Prostate gland (tissue), 2 donors: ENCODE measurements around the gene SLK. TPM values are rescaled to one million over a fixed set of nuclear protein-coding genes. Genes with fewer than 3 reads are reported as not detected.

ENCODE experiments used
- DNase-seq: peaks from one replicate; pipeline ENCODE4 v3.0.0-alpha.2; 2019; ENCODE audit warnings: low spot score
- H3K27ac ChIP-seq, 2 donors: fragments of 200-600 bp; sonication (generic); 2 replicates each; pipeline ENCODE4 v1.5.1; 2017 to 2019
- H3K27me3 ChIP-seq: fragments of 200-600 bp; sonication (generic); replicated peaks from 2 replicates; pipeline ENCODE4 v1.5.1; 2019; ENCODE audit not compliant: insufficient read depth
- H3K36me3 ChIP-seq, 2 donors: fragments of 200-600 bp; sonication (generic); 1 replicate in 1 of 2; 2 replicates in 1 of 2; pipeline versions ENCODE4 v1.5.1 to v1.8.1; 2017 to 2019
- H3K4me1 ChIP-seq: fragments of 200-600 bp; sonication (generic); replicated peaks from 2 replicates; pipeline ENCODE4 v1.5.1; 2019
- H3K4me3 ChIP-seq, 2 donors: fragments of 200-600 bp; sonication (generic); 2 replicates each; pipeline ENCODE4 v1.5.1; 2017 to 2019
- H3K9me3 ChIP-seq: fragments of 200-600 bp; sonication (generic); 2 replicates; pipeline ENCODE4 v1.5.1; 2017
- CTCF ChIP-seq, 4 experiments: fragments of 200-600 bp in 2 of 4; fragments of 450-650 bp in 2 of 4; sonication (generic) in 2 of 4; IDR thresholded peaks; 1 replicate in 3 of 4; 2 replicates in 1 of 4; pipeline ENCODE4 v1.5.1; 2016 to 2019; ENCODE audit warnings: antibody characterized with exemption in 4 of 4, mild to moderate bottlenecking in 2 of 4, moderate library complexity in 2 of 4
- POLR2A ChIP-seq: fragments of 450-650 bp; IDR thresholded peaks from one replicate; pipeline ENCODE4 v1.6.1; 2016; ENCODE audit warnings: antibody characterized with exemption, mild to moderate bottlenecking
- POLR2AphosphoS5 ChIP-seq: sonication (generic); formaldehyde crosslinking; IDR thresholded peaks from one replicate; pipeline ENCODE4 v1.6.1; 2017; ENCODE audit warnings: antibody characterized with exemption
- WGBS: methylation state at CpG from one replicate; pipeline ENCODE4 v1.1.5; 2018; 5-methylcytosine and 5-hydroxymethylcytosine counted together
- intact Hi-C: fragments of 100-400 bp; cut with DNase I; formaldehyde crosslinking; loops from one replicate; pipeline ENCODE4 v1.14.2; 2022
- total RNA-seq, 2 donors: library from RNA; depleted of rRNA; stranded (reverse); fragments of >200 nt; gene quantifications; one replicate each; pipeline ENCODE4 v1.1.0, GENCODE V29; 2016

Gene SLK
- total RNA-seq, 2 donors from 2014 or later: 30.7 to 55.8 TPM

- no peak overlapping the region for H3K27ac ChIP-seq
- no peaks in the 10 kb centered on the region for H3K4me1 ChIP-seq
- DNase-seq: no peak
- no peak for TF ChIP-seq POLR2A
- no peak for TF ChIP-seq POLR2AphosphoS5
- no peak for TF ChIP-seq CTCF (IDR thresholded peaks at IDR 0.05)
- no peaks in the 10 kb centered on the region for H3K36me3 ChIP-seq
- no peak overlapping the region for H3K4me3 ChIP-seq
- 32% methylated on average over 4 of the region's 4 CpGs for WGBS
- H3K27me3 ChIP-seq: no peaks in the 10 kb centered on the region
- no peaks in the 10 kb centered on the region for H3K9me3 ChIP-seq
- intact Hi-C loops: no loop called here
Measured at GRCh38 chr10:103983367-103983911, 16.5 kb downstream of the SLK start.

- no peak for DNase-seq
- Histone ChIP-seq H3K36me3 (no peaks in the 10 kb centered on the region), H3K9me3 (no peaks in the 10 kb centered on the region), H3K27me3 (no peaks in the 10 kb centered on the region), H3K27ac (no peak overlapping the region), H3K4me3 (no peak overlapping the region), H3K4me1 (no peaks in the 10 kb centered on the region)
- intact Hi-C loops: no loop called here
- TF ChIP-seq CTCF (IDR thresholded peaks at IDR 0.05) (no peak), POLR2A (no peak), POLR2AphosphoS5 (no peak)
Measured at GRCh38 chr10:103985726-103986125, 18.8 kb downstream of the SLK start.

- intact Hi-C loops: no loop called here
- no peak for DNase-seq
- TF ChIP-seq POLR2AphosphoS5: no peak
- no peak for TF ChIP-seq CTCF (IDR thresholded peaks at IDR 0.05)
- no peak for TF ChIP-seq POLR2A
- H3K36me3 ChIP-seq: no peaks in the 10 kb centered on the region
- WGBS: 76% methylated on average over 7 of the region's 7 CpGs
- H3K4me1 ChIP-seq: no peaks in the 10 kb centered on the region
- H3K9me3 ChIP-seq: no peaks in the 10 kb centered on the region
- no peak overlapping the region for H3K27ac ChIP-seq
- no peaks in the 10 kb centered on the region for H3K27me3 ChIP-seq
- no peak overlapping the region for H3K4me3 ChIP-seq
Measured at GRCh38 chr10:103986360-103986759, 19.4 kb downstream of the SLK start.

- intact Hi-C loops: no loop called here
- DNase-seq: no peak
- Histone ChIP-seq H3K4me3 (no peak overlapping the region), H3K36me3 (no peaks in the 10 kb centered on the region), H3K27me3 (no peaks in the 10 kb centered on the region), H3K9me3 (no peaks in the 10 kb centered on the region), H3K4me1 (no peaks in the 10 kb centered on the region), H3K27ac (no peak overlapping the region)
- TF ChIP-seq POLR2AphosphoS5 (no peak), CTCF (IDR thresholded peaks at IDR 0.05) (no peak), POLR2A (no peak)
- 70% methylated on average over 3 of the region's 3 CpGs for WGBS
Measured at GRCh38 chr10:103990121-103990520, 23.2 kb downstream of the SLK start.

GRCh38 chr10:103990531-103990930, 23.6 kb downstream of the SLK start:
- no peak for DNase-seq
- TF ChIP-seq POLR2AphosphoS5: no peak
- TF ChIP-seq POLR2A: no peak
- no peak for TF ChIP-seq CTCF (IDR thresholded peaks at IDR 0.05)
- H3K4me1 ChIP-seq: no peaks in the 10 kb centered on the region
- WGBS: 76% methylated on average over 1 of the region's 1 CpG
- H3K36me3 ChIP-seq: no peaks in the 10 kb centered on the region
- H3K27me3 ChIP-seq: no peaks in the 10 kb centered on the region
- no peak overlapping the region for H3K27ac ChIP-seq
- intact Hi-C loops: no loop called here
- H3K9me3 ChIP-seq: no peaks in the 10 kb centered on the region
- H3K4me3 ChIP-seq: no peak overlapping the region
